GDM1 (cell line): ENCODE data around the gene HDAC9.

Experiments
- DNase-seq: peaks from one replicate; lab custom pipeline; 2025; lab: John Stamatoyannopoulos, UW

HDAC9 gene

DNA sequence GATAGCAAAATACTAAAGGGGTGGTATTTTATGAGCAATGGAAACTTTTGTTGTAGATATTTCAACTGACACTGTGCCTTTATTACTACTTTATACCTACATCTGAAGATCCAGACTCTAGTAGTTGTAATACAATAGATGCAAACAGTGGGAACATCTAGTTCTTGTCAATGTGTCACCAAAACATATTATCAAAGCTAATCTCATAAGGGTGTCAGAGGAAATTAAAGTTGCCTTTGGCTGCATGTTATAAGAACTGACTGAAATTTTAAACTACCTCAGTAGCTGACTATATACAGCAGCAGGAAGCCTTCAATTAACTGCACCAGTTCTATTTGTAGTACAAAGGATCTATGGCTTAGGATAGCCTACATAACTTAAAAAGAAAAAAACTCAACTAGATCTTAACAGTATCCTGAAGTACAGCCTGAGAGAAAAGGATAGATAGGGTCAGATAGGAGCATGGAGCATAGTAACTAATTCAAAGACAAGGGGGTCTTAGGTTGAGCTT lies 30.9 kb downstream of the HDAC9 start:
- DNase-seq, result no peak

GRCh38 chr7:18529239-18529638 lies 33.7 kb downstream of the HDAC9 start:
- DNase-seq, result no peak

DNA sequence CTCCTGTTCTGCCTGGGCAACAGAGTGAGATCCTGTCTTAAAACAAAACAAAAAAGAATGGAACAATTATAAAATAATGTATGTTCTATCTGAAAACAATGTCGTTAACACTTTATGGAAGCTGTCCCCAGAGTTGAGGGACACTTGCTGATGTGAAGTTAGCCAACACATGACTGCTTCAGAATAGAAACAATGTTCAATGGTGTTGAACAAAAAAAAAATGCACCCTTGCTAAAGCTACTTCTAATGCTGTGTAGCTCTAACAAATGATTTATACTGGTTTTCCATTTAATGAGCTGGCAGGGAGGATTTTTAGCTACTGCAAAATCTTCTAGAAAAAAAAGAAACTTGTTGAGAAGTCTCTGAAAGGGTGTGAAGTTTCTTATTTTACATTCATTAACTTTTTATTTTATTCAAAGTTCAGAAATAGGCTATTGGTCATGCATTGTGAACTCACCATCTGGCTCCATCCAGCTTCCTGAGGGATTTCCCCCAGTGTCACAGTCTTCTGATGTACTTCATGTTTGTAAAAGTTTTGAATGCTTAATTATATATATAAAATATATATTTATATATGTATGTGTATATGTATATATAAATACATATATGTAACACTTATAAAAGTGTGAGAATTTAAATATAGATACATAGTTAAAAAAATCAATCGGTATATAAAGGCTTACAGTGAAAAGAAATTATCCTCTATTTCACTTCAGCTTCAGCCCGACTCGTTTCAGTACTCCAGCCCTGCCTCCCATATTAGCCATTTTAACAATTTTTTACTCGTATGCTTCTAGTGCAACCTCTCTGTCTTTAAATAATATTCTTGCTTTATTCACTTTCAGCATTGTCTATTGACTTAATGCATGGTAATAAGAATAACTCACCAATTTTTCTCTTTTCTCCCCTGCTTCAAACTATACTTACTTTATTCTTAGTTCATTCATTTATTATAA lies 35.0 kb downstream of the HDAC9 start:
- no peak for DNase-seq

DNA sequence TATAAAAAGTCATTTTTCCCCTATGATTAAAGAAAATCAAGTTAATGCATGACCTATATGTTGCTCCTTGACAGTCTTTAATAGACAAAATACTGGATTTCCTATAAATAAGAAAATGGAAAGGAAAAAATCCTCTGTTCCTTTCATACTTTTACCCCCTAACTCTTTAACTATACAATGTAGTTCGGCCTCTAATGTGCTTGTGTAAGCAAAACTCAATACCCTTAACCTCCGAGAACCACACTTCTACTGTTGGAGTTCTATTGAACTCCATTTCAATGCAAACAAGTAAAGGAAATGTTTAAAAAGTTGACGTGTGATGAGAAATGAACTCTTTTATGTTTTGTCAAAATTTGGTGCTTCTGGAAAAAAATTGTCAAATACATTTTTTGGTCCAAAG lies 36.0 kb downstream of the HDAC9 start:
- no peak for DNase-seq

DNA sequence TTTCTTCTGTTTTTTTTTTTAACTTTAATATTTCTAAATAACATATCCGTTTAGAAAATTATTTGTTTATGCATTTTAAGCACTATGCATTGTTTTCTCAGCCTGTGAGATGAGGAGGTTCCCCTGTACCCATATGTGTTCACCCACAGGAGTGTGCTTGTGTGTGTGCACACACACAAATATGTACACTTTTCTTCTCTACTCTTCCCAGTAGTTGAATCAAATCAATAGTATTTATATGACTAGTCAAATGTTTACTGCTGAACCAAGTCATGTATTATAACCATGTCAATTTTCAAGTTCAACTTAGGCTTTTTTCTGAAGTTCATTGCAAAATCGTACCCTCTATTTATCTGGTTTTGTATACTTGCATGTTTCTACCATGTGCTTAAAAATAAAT lies 37.3 kb downstream of the HDAC9 start:
- DNase-seq, result no peak

- no peak for DNase-seq
Measured at GRCh38 chr7:18534481-18534880, 38.9 kb downstream of the HDAC9 start.

GRCh38 chr7:18535810-18536415 lies 40.4 kb downstream of the HDAC9 start:
- no peak for DNase-seq

GRCh38 chr7:18536486-18536885 lies 40.9 kb downstream of the HDAC9 start:
- DNase-seq, result no peak

- DNase-seq, result no peak
Measured at GRCh38 chr7:18538554-18539250, 43.2 kb downstream of the HDAC9 start.

DNA sequence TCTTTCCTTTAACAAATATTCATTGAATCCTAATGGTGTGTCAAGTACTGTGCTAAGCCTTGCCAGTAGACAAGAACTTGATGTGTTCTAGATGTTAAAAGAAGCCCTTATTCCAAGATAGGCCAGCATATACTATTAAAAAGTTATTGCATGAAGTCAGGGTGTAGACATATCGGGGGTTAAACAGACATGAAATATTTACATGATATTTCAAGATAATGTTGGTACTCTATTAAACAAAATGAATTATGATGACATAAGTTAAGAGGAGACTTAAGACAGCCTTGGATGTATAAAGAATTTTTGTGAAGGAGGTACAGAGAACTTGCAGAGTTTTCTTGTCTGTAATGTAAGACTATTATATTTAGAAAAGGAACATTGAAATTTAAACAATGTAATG lies 44.8 kb downstream of the HDAC9 start:
- no peak for DNase-seq

- DNase-seq, result no peak
Measured at GRCh38 chr7:18541181-18541870, 45.8 kb downstream of the HDAC9 start.

- DNase-seq, result no peak
Measured at GRCh38 chr7:18541871-18542212, 46.3 kb downstream of the HDAC9 start.

GRCh38 chr7:18546576-18546975 lies 51.0 kb downstream of the HDAC9 start:
- DNase-seq, result no peak

GRCh38 chr7:18547509-18548187 lies 52.1 kb downstream of the HDAC9 start:
- DNase-seq, result no peak

DNA sequence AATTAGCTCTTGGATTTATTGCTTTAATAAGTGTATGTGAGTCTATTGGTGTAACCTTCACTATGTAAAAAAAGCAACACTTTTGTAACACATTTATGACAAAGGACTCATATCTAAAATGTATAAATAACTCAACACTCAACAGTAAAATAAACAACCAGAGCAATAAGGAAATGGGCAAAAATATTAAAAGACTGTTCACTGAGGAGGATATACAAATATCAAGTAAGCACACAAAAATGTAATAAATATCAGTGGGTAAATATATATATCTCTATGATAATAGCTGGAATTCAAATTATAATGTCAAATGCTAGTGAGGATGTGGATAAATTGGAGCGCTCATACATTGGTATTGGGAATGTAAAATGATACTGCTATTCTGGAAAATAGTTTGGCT lies 53.0 kb downstream of the HDAC9 start:
- DNase-seq, result no peak

GRCh38 chr7:18550574-18550973 lies 55.0 kb downstream of the HDAC9 start:
- no peak for DNase-seq

- DNase-seq, result peak; percentile 19
Measured at GRCh38 chr7:18552316-18552916, 56.9 kb downstream of the HDAC9 start.

GRCh38 chr7:18552943-18553604 lies 57.5 kb downstream of the HDAC9 start:
- DNase-seq, result no peak

GRCh38 chr7:18553605-18554003 lies 58.1 kb downstream of the HDAC9 start:
- no peak for DNase-seq

DNA sequence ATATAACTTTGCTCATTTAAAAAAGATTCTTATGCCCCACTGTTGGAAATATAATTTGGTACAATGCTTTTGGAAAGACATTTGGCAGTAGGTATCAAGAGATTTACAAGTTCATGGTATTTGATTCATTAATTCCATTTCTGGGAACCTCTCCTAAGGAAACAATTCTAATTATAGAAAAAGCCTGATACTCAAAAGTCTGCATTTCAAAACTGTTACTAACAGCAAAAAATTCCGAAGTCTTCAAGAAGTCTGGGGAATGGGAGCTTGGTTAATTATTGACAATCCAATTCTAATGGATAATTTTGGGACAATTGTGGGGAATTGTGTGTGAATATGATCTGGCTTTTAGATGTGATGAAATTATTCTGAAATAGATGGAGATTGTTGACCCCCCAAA lies 59.6 kb downstream of the HDAC9 start:
- no peak for DNase-seq

GRCh38 chr7:18555968-18556367 lies 60.4 kb downstream of the HDAC9 start:
- no peak for DNase-seq
